Measurements from ENCODE around the gene VAPA.

- TF ChIP-seq CTCF (IDR thresholded peaks at IDR 0.05): no peak
- TF ChIP-seq POLR2A (IDR thresholded peaks at IDR 0.05): no peak
Measured at GRCh38 chr18:9946831-9947230, 33.0 kb downstream of the VAPA start.

Data from lower leg skin (tissue), 3 donors.